IPS-18a (cell line): Measurements from ENCODE around the gene HDLBP.

Experiments
- H3K27ac ChIP-seq: one replicate; pipeline ENCODE4 v1.5.1; 2013; ENCODE audit warnings: low read length
- H3K27me3 ChIP-seq: one replicate; pipeline ENCODE4 v1.6.1; 2013; ENCODE audit warnings: mild to moderate bottlenecking, low read length; ENCODE audit not compliant: control insufficient read depth, insufficient read depth
- H3K36me3 ChIP-seq: one replicate; pipeline ENCODE4 v1.6.1; 2013; ENCODE audit warnings: low read depth, low read length; ENCODE audit not compliant: control insufficient read depth
- H3K4me1 ChIP-seq: one replicate; pipeline ENCODE4 v1.6.1; 2013; ENCODE audit warnings: low read depth, low read length; ENCODE audit not compliant: control insufficient read depth
- H3K4me3 ChIP-seq: one replicate; pipeline ENCODE4 v1.5.1; 2013; ENCODE audit warnings: low read length
- H3K9ac ChIP-seq: one replicate; pipeline ENCODE4 v1.6.1; 2013; ENCODE audit warnings: mild to moderate bottlenecking, low read length, moderate library complexity
- H3K9me3 ChIP-seq: one replicate; pipeline ENCODE4 v1.6.1; 2013; ENCODE audit warnings: low read depth, low read length; ENCODE audit not compliant: control insufficient read depth

The HDLBP gene

GRCh38 chr2:241219856-241220356, 95.6 kb downstream of the HDLBP start:
- H3K9me3 ChIP-seq, result no peaks in the 10 kb centered on the region
- peaks cover 6% of the 10 kb centered on the region for H3K4me1 ChIP-seq
- no peak overlapping the region for H3K9ac ChIP-seq
- no peak overlapping the region for H3K4me3 ChIP-seq
- H3K27me3 ChIP-seq, result no peaks in the 10 kb centered on the region
- H3K36me3 ChIP-seq, result no peaks in the 10 kb centered on the region
- no peak overlapping the region for H3K27ac ChIP-seq

- peak overlapping the region; percentile 79 for H3K4me3 ChIP-seq
- peaks cover 6% of the 10 kb centered on the region for H3K4me1 ChIP-seq
- H3K27me3 ChIP-seq, result no peaks in the 10 kb centered on the region
- no peaks in the 10 kb centered on the region for H3K9me3 ChIP-seq
- peak overlapping the region; percentile 48 for H3K9ac ChIP-seq
- no peak overlapping the region for H3K27ac ChIP-seq
- H3K36me3 ChIP-seq, result no peaks in the 10 kb centered on the region
Measured at GRCh38 chr2:241219030-241219382, 96.5 kb downstream of the HDLBP start.

- Histone ChIP-seq H3K27ac (no peak overlapping the region), H3K9me3 (no peaks in the 10 kb centered on the region), H3K9ac (peak overlapping the region; percentile 48), H3K4me1 (peaks cover 6% of the 10 kb centered on the region), H3K27me3 (no peaks in the 10 kb centered on the region), H3K36me3 (no peaks in the 10 kb centered on the region), H3K4me3 (peak overlapping the region; percentile 79)
Measured at GRCh38 chr2:241218131-241219029, 97.1 kb downstream of the HDLBP start.

- H3K9ac ChIP-seq, result peak overlapping the region; percentile 48
- no peaks in the 10 kb centered on the region for H3K9me3 ChIP-seq
- peak overlapping the region; percentile 36 for H3K4me3 ChIP-seq
- no peak overlapping the region for H3K27ac ChIP-seq
- no peaks in the 10 kb centered on the region for H3K27me3 ChIP-seq
- H3K36me3 ChIP-seq, result no peaks in the 10 kb centered on the region
- peaks cover 6% of the 10 kb centered on the region for H3K4me1 ChIP-seq
Measured at GRCh38 chr2:241217320-241218031, 98.0 kb downstream of the HDLBP start.

GRCh38 chr2:241216211-241216761, 99.2 kb downstream of the HDLBP start:
- H3K9ac ChIP-seq, result no peak overlapping the region
- peaks cover 6% of the 10 kb centered on the region for H3K4me1 ChIP-seq
- no peak overlapping the region for H3K4me3 ChIP-seq
- H3K27me3 ChIP-seq, result no peaks in the 10 kb centered on the region
- H3K36me3 ChIP-seq, result no peaks in the 10 kb centered on the region
- no peak overlapping the region for H3K27ac ChIP-seq
- no peaks in the 10 kb centered on the region for H3K9me3 ChIP-seq

GRCh38 chr2:241215421-241215820, 100.1 kb downstream of the HDLBP start:
- H3K9me3 ChIP-seq, result no peaks in the 10 kb centered on the region
- peaks cover 6% of the 10 kb centered on the region for H3K4me1 ChIP-seq
- no peak overlapping the region for H3K4me3 ChIP-seq
- H3K27me3 ChIP-seq, result no peaks in the 10 kb centered on the region
- H3K36me3 ChIP-seq, result no peaks in the 10 kb centered on the region
- H3K27ac ChIP-seq, result no peak overlapping the region
- no peak overlapping the region for H3K9ac ChIP-seq

GRCh38 chr2:241214766-241215165, 100.7 kb downstream of the HDLBP start:
- H3K9ac ChIP-seq, result no peak overlapping the region
- no peaks in the 10 kb centered on the region for H3K9me3 ChIP-seq
- H3K4me1 ChIP-seq, result peaks cover 6% of the 10 kb centered on the region
- H3K36me3 ChIP-seq, result no peaks in the 10 kb centered on the region
- H3K27ac ChIP-seq, result no peak overlapping the region
- H3K27me3 ChIP-seq, result no peaks in the 10 kb centered on the region
- no peak overlapping the region for H3K4me3 ChIP-seq

GRCh38 chr2:241214209-241214608, 101.3 kb downstream of the HDLBP start:
- Histone ChIP-seq H3K36me3 (no peaks in the 10 kb centered on the region), H3K4me3 (no peak overlapping the region), H3K27ac (no peak overlapping the region), H3K4me1 (peaks cover 4% of the 10 kb centered on the region), H3K9ac (no peak overlapping the region), H3K9me3 (no peaks in the 10 kb centered on the region), H3K27me3 (no peaks in the 10 kb centered on the region)

- Histone ChIP-seq H3K4me3 (no peak overlapping the region), H3K4me1 (no peaks in the 10 kb centered on the region), H3K36me3 (no peaks in the 10 kb centered on the region), H3K9me3 (no peaks in the 10 kb centered on the region), H3K27ac (no peak overlapping the region), H3K27me3 (no peaks in the 10 kb centered on the region), H3K9ac (no peak overlapping the region)
Measured at GRCh38 chr2:241213567-241213966, 101.9 kb downstream of the HDLBP start.

GRCh38 chr2:241213041-241213440, 102.4 kb downstream of the HDLBP start:
- H3K9ac ChIP-seq, result no peak overlapping the region
- no peak overlapping the region for H3K27ac ChIP-seq

GRCh38 chr2:241211276-241211675, 104.2 kb downstream of the HDLBP start:
- no peaks in the 10 kb centered on the region for H3K36me3 ChIP-seq
- H3K9ac ChIP-seq, result no peak overlapping the region
- H3K27ac ChIP-seq, result no peak overlapping the region
- no peaks in the 10 kb centered on the region for H3K4me1 ChIP-seq
- H3K4me3 ChIP-seq, result no peak overlapping the region
- H3K9me3 ChIP-seq, result no peaks in the 10 kb centered on the region
- no peaks in the 10 kb centered on the region for H3K27me3 ChIP-seq

More at GRCh38 chr2:241213041-241213440, 102.4 kb downstream of the HDLBP start:
- no peaks in the 10 kb centered on the region for H3K36me3 ChIP-seq
- no peaks in the 10 kb centered on the region for H3K27me3 ChIP-seq
- H3K4me1 ChIP-seq, result no peaks in the 10 kb centered on the region
- no peak overlapping the region for H3K4me3 ChIP-seq
- H3K9me3 ChIP-seq, result no peaks in the 10 kb centered on the region
